HEK293 (cell line): ENCODE results near the gene USP38.
"Not testable (repeated sequence)": the region's sequence is repeated elsewhere in the genome, so short reads cannot be mapped to it uniquely, and the experiment has no call there.

Experiments used
- CTCF ChIA-PET: fragments of 350-600 bp; formaldehyde crosslinking; extraction: SDS; loops from one replicate; lab custom pipeline; 2021; ENCODE audit warnings: antibody characterized with exemption; lab: Yijun Ruan, JAX
- POLR2A ChIA-PET: fragments of 300-600 bp; formaldehyde crosslinking; extraction: SDS; loops from one replicate; lab custom pipeline; 2020; ENCODE audit warnings: antibody characterized with exemption, inconsistent platforms; lab: Yijun Ruan, JAX
- H3K27ac ChIP-seq: fragments of 200-500 bp; sonication (Bioruptor generic); 2 replicates; pipeline ENCODE4 v1.5.1; 2014; ENCODE audit warnings: low read depth, low read length, control low read depth, inconsistent platforms; ENCODE audit errors: extremely low read depth
- H3K36me3 ChIP-seq, 2 experiments: fragments of 200-500 bp in 1 of 2; sonication (Bioruptor generic) in 1 of 2; 1 replicate in 1 of 2; 2 replicates in 1 of 2; pipeline ENCODE4 v1.5.1; 2014 to 2017; ENCODE audit warnings: inconsistent platforms in 2 of 2, low read length in 2 of 2; ENCODE audit not compliant: control insufficient read depth in 2 of 2, insufficient read depth in 1 of 2
- H3K4me1 ChIP-seq: fragments of 200-500 bp; sonication (Bioruptor generic); 2 replicates; pipeline ENCODE4 v1.5.1; 2014; ENCODE audit warnings: mild to moderate bottlenecking, low read length, inconsistent platforms; ENCODE audit not compliant: control insufficient read depth, insufficient read depth
- H3K4me3 ChIP-seq: 2 replicates; pipeline ENCODE4 v1.5.1; 2011; ENCODE audit warnings: low read depth, mild to moderate bottlenecking, control low read depth, low read length, moderate library complexity
- H3K9me3 ChIP-seq: fragments of 200-500 bp; sonication (Bioruptor generic); 2 replicates; pipeline ENCODE4 v1.5.1; 2014; ENCODE audit warnings: low read depth, low read length, inconsistent platforms; ENCODE audit not compliant: control insufficient read depth, insufficient read depth
- FEZF1 ChIP-seq: fragments of 450-650 bp; formaldehyde crosslinking; IDR thresholded peaks from 2 replicates; pipeline ENCODE4 v1.5.1; 2016; ENCODE audit warnings: missing biosample characterization, missing genetic modification characterization
- KLF8 ChIP-seq: fragments of 450-650 bp; formaldehyde crosslinking; IDR thresholded peaks from 2 replicates; pipeline ENCODE4 v1.5.1; 2016; ENCODE audit warnings: missing biosample characterization, missing genetic modification characterization
- ZFHX2 ChIP-seq: fragments of 450-650 bp; formaldehyde crosslinking; conservative IDR thresholded peaks from 2 replicates; pipeline ENCODE4 v1.5.1; 2016; ENCODE audit warnings: missing biosample characterization, missing genetic modification characterization
- ZFP3 ChIP-seq: fragments of 450-650 bp; formaldehyde crosslinking; IDR thresholded peaks from 2 replicates; pipeline ENCODE4 v1.5.1; 2016; ENCODE audit warnings: low read depth, missing biosample characterization, missing genetic modification characterization
- ZNF174 ChIP-seq: fragments of 450-650 bp; formaldehyde crosslinking; IDR thresholded peaks from 2 replicates; pipeline ENCODE4 v1.5.0; 2017; ENCODE audit warnings: missing biosample characterization, mild to moderate bottlenecking, missing genetic modification characterization
- ZNF423 ChIP-seq: fragments of 450-650 bp; formaldehyde crosslinking; IDR thresholded peaks from 2 replicates; pipeline ENCODE4 v1.5.1; 2016; ENCODE audit warnings: missing biosample characterization, missing genetic modification characterization
- ZNF48 ChIP-seq: fragments of 450-650 bp; formaldehyde crosslinking; IDR thresholded peaks from 2 replicates; pipeline ENCODE4 v1.5.1; 2016; ENCODE audit warnings: missing biosample characterization, missing genetic modification characterization
- ZNF654 ChIP-seq: fragments of 450-650 bp; formaldehyde crosslinking; IDR thresholded peaks from 2 replicates; pipeline ENCODE4 v1.5.1; 2016; ENCODE audit warnings: low read depth, missing biosample characterization, missing genetic modification characterization
- ZNF670 ChIP-seq: fragments of 450-650 bp; formaldehyde crosslinking; IDR thresholded peaks from 2 replicates; pipeline ENCODE4 v1.5.1; 2016; ENCODE audit warnings: missing biosample characterization, missing genetic modification characterization, low read depth
- ZNF677 ChIP-seq: fragments of 450-650 bp; IDR thresholded peaks from 2 replicates; pipeline ENCODE4 v1.5.0; 2018; ENCODE audit warnings: missing biosample characterization, mild to moderate bottlenecking, missing genetic modification characterization, moderate library complexity
- ZNF768 ChIP-seq: fragments of 450-650 bp; formaldehyde crosslinking; IDR thresholded peaks from 2 replicates; pipeline ENCODE4 v1.5.1; 2018; ENCODE audit warnings: missing biosample characterization, mild to moderate bottlenecking, missing genetic modification characterization
- ZNF777 ChIP-seq: fragments of 450-650 bp; formaldehyde crosslinking; IDR thresholded peaks from 2 replicates; pipeline ENCODE4 v1.5.1; 2017; ENCODE audit warnings: missing biosample characterization, missing genetic modification characterization, borderline replicate concordance
- ZSCAN16 ChIP-seq: fragments of 450-650 bp; formaldehyde crosslinking; IDR thresholded peaks from 2 replicates; pipeline ENCODE4 v1.5.1; 2016; ENCODE audit warnings: missing biosample characterization, missing genetic modification characterization
- TF ChIP-seq, protein P1 (sequence below): fragments of 450-650 bp; formaldehyde crosslinking; IDR thresholded peaks from 2 replicates; pipeline ENCODE4 v1.5.1; 2016; ENCODE audit warnings: missing biosample characterization, missing genetic modification characterization
- TF ChIP-seq, protein P2 (sequence below): fragments of 450-650 bp; formaldehyde crosslinking; IDR thresholded peaks from 2 replicates; pipeline ENCODE4 v1.5.1; 2017; ENCODE audit warnings: missing biosample characterization, missing genetic modification characterization
- TF ChIP-seq, protein P3 (sequence below): fragments of 450-650 bp; formaldehyde crosslinking; IDR thresholded peaks from 2 replicates; pipeline ENCODE4 v1.5.1; 2016; ENCODE audit warnings: missing biosample characterization, missing genetic modification characterization, borderline replicate concordance
- TF ChIP-seq, protein P4 (sequence below): fragments of 450-650 bp; formaldehyde crosslinking; IDR thresholded peaks from 2 replicates; pipeline ENCODE4 v1.5.1; 2016; ENCODE audit warnings: missing biosample characterization, missing genetic modification characterization

Gene USP38

DNA sequence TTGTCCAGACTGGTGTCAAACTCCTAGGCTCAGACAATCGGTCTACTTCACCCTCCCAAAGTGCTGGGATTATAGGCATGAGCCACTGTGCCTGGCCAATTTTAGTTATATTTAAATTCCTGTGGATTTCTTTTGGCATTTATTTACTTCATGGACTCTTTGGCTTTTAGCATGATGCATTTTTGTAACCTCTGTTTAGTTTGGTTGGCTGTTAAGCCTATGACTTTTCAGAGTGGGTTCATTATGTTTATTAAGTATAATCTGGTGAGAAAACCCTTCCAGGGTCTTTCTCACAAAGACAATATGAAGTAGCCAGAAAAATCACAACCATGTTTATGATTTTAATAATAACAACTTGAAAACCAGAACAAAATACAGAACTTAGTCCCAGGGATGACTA lies 49.4 kb downstream of the USP38 start:
- no peak overlapping the region for H3K27ac ChIP-seq
- TF ChIP-seq ZNF670 (tag by site-specific recombination) (no peak), KLF8 (tag by site-specific recombination) (no peak), ZNF48 (tag by site-specific recombination) (no peak), ZFP3 (no peak), ZNF654 (tag by site-specific recombination) (no peak)
- TF ChIP-seq, protein P1, sequence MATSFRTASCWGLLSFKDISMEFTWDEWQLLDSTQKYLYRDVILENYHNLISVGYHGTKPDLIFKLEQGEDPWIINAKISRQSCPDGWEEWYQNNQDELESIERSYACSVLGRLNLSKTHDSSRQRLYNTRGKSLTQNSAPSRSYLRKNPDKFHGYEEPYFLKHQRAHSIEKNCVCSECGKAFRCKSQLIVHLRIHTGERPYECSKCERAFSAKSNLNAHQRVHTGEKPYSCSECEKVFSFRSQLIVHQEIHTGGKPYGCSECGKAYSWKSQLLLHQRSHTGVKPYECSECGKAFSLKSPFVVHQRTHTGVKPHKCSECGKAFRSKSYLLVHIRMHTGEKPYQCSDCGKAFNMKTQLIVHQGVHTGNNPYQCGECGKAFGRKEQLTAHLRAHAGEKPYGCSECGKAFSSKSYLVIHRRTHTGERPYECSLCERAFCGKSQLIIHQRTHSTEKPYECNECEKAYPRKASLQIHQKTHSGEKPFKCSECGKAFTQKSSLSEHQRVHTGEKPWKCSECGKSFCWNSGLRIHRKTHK = no peak
- H3K9me3 ChIP-seq = no peaks in the 10 kb centered on the region
- H3K4me1 ChIP-seq = no peaks in the 10 kb centered on the region
- ChIA-PET POLR2A (no interaction called here), CTCF (no interaction called here)
- H3K4me3 ChIP-seq = no peak overlapping the region
- H3K36me3 ChIP-seq = no peaks in the 10 kb centered on the region

DNA sequence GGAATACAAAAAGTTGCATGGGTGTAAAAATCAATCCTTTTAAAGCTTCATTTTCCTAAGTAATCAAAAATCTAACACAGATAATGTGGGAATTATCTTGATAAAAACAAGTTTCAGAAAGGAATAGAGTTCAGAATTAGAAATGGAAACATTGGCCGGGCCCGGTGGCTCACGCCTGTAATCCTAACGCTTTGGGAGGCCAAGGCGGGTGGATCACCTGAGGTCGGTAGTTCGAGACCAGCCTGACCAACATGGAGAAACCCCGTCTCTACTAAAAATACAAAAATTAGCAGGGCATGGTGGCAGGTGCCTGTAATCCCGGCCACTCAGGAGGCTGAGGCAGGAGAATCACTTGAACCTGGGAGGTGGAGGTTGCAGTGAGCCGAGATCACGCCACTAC lies 52.5 kb downstream of the USP38 start:
- H3K27ac ChIP-seq, H3K36me3 ChIP-seq, POLR2A ChIA-PET, H3K4me3 ChIP-seq, H3K9me3 ChIP-seq, H3K4me1 ChIP-seq: not testable (repeated sequence)
- CTCF ChIA-PET = interaction anchor here (0.5 kb wide), 1 partner anchor 173 kb away, joined by 3 read pairs; no protein-coding TSS in a partner anchor

DNA sequence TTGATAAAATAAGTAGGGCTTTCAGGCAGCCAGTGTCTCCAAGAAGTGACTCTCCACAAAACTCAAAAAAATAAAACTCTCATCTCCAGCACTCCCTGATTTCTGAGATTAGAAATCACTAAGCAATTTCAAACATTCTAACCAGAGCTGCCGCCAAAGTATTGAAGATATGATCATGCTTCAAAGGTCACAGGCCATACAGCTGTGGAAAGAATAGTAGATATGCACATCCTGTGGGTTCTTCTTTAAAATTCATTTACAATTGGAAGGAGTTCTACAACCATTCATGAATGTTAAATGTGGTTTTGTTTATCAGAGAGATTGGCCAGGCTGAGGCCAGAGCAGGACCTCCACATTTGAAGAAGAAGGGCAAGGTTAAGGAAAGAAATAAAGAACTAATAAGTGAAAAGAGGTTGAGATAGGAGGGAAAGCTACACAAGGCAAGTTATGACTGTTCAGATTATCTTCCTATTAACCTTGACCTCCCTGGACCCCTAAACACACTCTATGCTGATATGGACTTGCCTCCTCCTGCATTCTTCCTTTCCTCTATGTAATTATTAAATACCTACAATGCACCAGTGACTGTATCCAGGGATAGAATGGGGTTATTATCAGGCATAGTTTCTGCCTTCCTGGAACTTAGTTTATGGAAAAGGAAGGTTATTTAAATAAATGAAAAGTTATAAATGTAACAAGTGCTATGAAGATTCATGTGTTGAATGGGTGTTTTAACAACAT lies 56.4 kb downstream of the USP38 start:
- H3K4me1 ChIP-seq = no peaks in the 10 kb centered on the region
- CTCF ChIA-PET = no interaction called here
- H3K27ac ChIP-seq = no peak overlapping the region
- H3K4me3 ChIP-seq = no peak overlapping the region
- TF ChIP-seq ZNF677 (tag by site-specific recombination) = no peak
- no peak for TF ChIP-seq ZNF777 (tag by site-specific recombination)
- TF ChIP-seq ZNF423 (tag by site-specific recombination) = no peak
- TF ChIP-seq FEZF1 (tag by site-specific recombination) = no peak
- no peak for TF ChIP-seq ZFHX2 (tag by site-specific recombination)
- TF ChIP-seq, protein P2, sequence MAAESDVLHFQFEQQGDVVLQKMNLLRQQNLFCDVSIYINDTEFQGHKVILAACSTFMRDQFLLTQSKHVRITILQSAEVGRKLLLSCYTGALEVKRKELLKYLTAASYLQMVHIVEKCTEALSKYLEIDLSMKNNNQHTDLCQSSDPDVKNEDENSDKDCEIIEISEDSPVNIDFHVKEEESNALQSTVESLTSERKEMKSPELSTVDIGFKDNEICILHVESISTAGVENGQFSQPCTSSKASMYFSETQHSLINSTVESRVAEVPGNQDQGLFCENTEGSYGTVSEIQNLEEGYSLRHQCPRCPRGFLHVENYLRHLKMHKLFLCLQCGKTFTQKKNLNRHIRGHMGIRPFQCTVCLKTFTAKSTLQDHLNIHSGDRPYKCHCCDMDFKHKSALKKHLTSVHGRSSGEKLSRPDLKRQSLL = no peak
- TF ChIP-seq, protein P3, sequence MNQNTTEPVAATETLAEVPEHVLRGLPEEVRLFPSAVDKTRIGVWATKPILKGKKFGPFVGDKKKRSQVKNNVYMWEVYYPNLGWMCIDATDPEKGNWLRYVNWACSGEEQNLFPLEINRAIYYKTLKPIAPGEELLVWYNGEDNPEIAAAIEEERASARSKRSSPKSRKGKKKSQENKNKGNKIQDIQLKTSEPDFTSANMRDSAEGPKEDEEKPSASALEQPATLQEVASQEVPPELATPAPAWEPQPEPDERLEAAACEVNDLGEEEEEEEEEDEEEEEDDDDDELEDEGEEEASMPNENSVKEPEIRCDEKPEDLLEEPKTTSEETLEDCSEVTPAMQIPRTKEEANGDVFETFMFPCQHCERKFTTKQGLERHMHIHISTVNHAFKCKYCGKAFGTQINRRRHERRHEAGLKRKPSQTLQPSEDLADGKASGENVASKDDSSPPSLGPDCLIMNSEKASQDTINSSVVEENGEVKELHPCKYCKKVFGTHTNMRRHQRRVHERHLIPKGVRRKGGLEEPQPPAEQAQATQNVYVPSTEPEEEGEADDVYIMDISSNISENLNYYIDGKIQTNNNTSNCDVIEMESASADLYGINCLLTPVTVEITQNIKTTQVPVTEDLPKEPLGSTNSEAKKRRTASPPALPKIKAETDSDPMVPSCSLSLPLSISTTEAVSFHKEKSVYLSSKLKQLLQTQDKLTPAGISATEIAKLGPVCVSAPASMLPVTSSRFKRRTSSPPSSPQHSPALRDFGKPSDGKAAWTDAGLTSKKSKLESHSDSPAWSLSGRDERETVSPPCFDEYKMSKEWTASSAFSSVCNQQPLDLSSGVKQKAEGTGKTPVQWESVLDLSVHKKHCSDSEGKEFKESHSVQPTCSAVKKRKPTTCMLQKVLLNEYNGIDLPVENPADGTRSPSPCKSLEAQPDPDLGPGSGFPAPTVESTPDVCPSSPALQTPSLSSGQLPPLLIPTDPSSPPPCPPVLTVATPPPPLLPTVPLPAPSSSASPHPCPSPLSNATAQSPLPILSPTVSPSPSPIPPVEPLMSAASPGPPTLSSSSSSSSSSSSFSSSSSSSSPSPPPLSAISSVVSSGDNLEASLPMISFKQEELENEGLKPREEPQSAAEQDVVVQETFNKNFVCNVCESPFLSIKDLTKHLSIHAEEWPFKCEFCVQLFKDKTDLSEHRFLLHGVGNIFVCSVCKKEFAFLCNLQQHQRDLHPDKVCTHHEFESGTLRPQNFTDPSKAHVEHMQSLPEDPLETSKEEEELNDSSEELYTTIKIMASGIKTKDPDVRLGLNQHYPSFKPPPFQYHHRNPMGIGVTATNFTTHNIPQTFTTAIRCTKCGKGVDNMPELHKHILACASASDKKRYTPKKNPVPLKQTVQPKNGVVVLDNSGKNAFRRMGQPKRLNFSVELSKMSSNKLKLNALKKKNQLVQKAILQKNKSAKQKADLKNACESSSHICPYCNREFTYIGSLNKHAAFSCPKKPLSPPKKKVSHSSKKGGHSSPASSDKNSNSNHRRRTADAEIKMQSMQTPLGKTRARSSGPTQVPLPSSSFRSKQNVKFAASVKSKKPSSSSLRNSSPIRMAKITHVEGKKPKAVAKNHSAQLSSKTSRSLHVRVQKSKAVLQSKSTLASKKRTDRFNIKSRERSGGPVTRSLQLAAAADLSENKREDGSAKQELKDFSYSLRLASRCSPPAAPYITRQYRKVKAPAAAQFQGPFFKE = no peak
- TF ChIP-seq ZNF768 (tag by site-specific recombination) = no peak
- TF ChIP-seq ZNF174 = no peak
- TF ChIP-seq, protein P4, sequence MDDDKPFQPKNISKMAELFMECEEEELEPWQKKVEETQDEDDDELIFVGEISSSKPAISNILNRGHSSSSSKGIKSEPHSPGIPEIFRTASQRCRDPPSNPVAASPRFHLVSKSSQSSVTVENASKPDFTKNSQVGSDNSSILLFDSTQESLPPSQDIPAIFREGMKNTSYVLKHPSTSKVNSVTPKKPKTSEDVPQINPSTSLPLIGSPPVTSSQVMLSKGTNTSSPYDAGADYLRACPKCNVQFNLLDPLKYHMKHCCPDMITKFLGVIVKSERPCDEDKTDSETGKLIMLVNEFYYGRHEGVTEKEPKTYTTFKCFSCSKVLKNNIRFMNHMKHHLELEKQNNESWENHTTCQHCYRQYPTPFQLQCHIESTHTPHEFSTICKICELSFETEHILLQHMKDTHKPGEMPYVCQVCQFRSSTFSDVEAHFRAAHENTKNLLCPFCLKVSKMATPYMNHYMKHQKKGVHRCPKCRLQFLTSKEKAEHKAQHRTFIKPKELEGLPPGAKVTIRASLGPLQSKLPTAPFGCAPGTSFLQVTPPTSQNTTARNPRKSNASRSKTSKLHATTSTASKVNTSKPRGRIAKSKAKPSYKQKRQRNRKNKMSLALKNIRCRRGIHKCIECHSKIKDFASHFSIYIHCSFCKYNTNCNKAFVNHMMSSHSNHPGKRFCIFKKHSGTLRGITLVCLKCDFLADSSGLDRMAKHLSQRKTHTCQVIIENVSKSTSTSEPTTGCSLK (tag by site-specific recombination) = no peak
- TF ChIP-seq ZSCAN16 (tag by site-specific recombination) = no peak
- POLR2A ChIA-PET = no interaction called here
- no peaks in the 10 kb centered on the region for H3K9me3 ChIP-seq
- no peaks in the 10 kb centered on the region for H3K36me3 ChIP-seq
